Skeletal muscle tissue (tissue), 4 donors: ENCODE results near the gene MTA1. TPM values are rescaled to one million over a fixed set of nuclear protein-coding genes. Genes with fewer than 3 reads are reported as not detected.
A peak's percentile ranks its signal among the peaks of the same experiment; 100 is the strongest.

Experiments used
- H3K27ac ChIP-seq: one replicate; pipeline ENCODE4 v1.7.0; 2013; ENCODE audit warnings: mild to moderate bottlenecking, low read depth, low read length, inconsistent platforms
- H3K27me3 ChIP-seq, 3 donors: one replicate each; pipeline ENCODE4 v1.7.0; 2013; ENCODE audit warnings: low read length in 3 of 3; ENCODE audit not compliant: control insufficient read depth in 3 of 3, insufficient read depth in 3 of 3
- H3K36me3 ChIP-seq, 3 donors: one replicate each; pipeline ENCODE4 v1.7.0; 2013; ENCODE audit warnings: low read length in 3 of 3; ENCODE audit not compliant: control insufficient read depth in 3 of 3, insufficient read depth in 3 of 3
- H3K4me1 ChIP-seq, 3 donors: one replicate each; pipeline ENCODE4 v1.7.0; 2013; ENCODE audit warnings: low read length in 3 of 3, mild to moderate bottlenecking in 3 of 3; ENCODE audit not compliant: control insufficient read depth in 3 of 3, insufficient read depth in 3 of 3
- H3K4me3 ChIP-seq, 3 donors: one replicate each; pipeline ENCODE4 v1.7.0; 2013; ENCODE audit warnings: low read length in 3 of 3
- H3K9ac ChIP-seq, 3 donors: one replicate each; pipeline ENCODE4 v1.7.0; 2013; ENCODE audit warnings: low read length in 3 of 3, mild to moderate bottlenecking in 3 of 3, moderate library complexity in 2 of 3, low read depth in 1 of 3
- H3K9me3 ChIP-seq, 3 donors: one replicate each; pipeline ENCODE4 v1.7.0; 2013; ENCODE audit warnings: low read length in 3 of 3; ENCODE audit not compliant: control insufficient read depth in 3 of 3
- total RNA-seq: library from RNA; depleted of rRNA; stranded (reverse); fragments of >200 nt; gene quantifications from one replicate; pipeline ENCODE4 v1.2.3, GENCODE V29; 2014
- donor health status: Osteomylitis.

The MTA1 gene
- total RNA-seq, 1 donor from 2014 or later = 19.3 TPM

GRCh38 chr14:105416671-105417070 lies 3.0 kb upstream of the MTA1 start:
- Histone ChIP-seq H3K27me3 (peaks cover 2 to 11% (median 5%) of the 10 kb centered on the region in 3 donors), H3K27ac (no peak overlapping the region), H3K9ac (no peak overlapping the region), H3K4me3 (no peak overlapping the region), H3K36me3 (no peaks in the 10 kb centered on the region), H3K4me1 (peaks cover 29 to 54% (median 54%) of the 10 kb centered on the region in 3 donors), H3K9me3 (no peaks in the 10 kb centered on the region)

- no peak overlapping the region for H3K27ac ChIP-seq
- H3K9me3 ChIP-seq = no peaks in the 10 kb centered on the region
- H3K4me1 ChIP-seq = peaks cover 34 to 58% (median 54%) of the 10 kb centered on the region in 3 donors
- no peaks in the 10 kb centered on the region for H3K36me3 ChIP-seq
- no peak overlapping the region for H3K9ac ChIP-seq
- no peak overlapping the region for H3K4me3 ChIP-seq
- H3K27me3 ChIP-seq = peaks cover 0 to 4% (median 0%) of the 10 kb centered on the region in 3 donors
Observed at GRCh38 chr14:105417690-105418121, 1.9 kb upstream of the MTA1 start.

DNA sequence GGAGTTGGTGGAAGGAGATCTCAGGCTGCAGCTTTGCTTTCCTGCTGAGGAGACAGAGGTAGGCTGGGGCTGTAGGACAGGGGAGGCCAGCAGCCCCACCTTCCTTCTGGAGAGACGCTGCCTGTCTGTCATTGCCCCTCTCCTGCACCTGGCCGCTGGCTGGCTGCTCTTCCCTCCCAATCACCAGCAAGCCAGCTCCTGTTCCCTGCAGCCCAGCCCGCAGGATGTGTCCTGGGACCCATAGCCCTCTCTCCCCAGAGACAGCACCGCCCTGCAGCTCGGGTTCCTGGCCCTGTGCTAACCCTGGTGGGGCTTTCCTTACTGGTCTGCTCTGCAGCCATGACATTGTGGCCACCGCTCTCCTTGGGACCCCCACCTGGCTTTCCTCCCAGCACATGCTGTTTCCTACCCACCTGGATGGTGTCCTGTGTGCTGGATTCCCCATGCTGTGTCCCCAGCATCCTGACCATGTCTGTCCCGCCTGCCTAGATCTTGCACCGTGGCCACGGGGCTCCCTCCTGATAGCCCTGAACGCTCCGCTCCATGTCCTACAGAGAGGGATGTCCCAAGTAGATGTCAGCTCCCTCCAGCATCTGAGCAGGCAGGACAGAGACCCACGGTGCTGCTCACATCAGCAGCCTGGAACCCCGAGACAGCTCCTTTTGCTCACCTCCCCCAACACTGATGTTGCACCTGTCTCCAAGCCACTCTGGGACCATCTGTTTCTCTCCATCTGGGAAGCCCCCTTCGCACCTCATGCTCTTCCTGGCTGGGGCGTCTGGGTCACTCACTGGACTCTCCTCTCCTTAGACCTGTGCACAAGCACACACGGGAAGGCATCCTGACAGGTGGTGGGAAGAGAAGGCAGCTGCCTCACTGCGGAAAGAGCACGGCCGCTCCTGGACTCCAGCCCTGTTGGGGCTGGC lies 1.1 kb upstream of the MTA1 start:
- Histone ChIP-seq H3K27me3 (no peaks in the 10 kb centered on the region), H3K9ac (peak overlapping the region; percentile 81 to 93 (median 91)), H3K9me3 (no peaks in the 10 kb centered on the region), H3K4me3 (peak overlapping the region; percentile 73 to 83 (median 82)), H3K36me3 (no peaks in the 10 kb centered on the region), H3K27ac (no peak overlapping the region), H3K4me1 (peaks cover 34 to 52% (median 52%) of the 10 kb centered on the region in 3 donors)

- Histone ChIP-seq H3K27ac (no peak overlapping the region), H3K4me1 (peaks cover 30 to 42% (median 40%) of the 10 kb centered on the region in 3 donors), H3K27me3 (no peaks in the 10 kb centered on the region), H3K36me3 (no peaks in the 10 kb centered on the region), H3K9me3 (no peaks in the 10 kb centered on the region), H3K4me3 (peak overlapping the region; percentile 70 to 74 (median 72)), H3K9ac (peak overlapping the region; percentile 72 to 88 (median 87))
Observed at GRCh38 chr14:105420101-105420973, 710 bp downstream of the MTA1 start.

DNA sequence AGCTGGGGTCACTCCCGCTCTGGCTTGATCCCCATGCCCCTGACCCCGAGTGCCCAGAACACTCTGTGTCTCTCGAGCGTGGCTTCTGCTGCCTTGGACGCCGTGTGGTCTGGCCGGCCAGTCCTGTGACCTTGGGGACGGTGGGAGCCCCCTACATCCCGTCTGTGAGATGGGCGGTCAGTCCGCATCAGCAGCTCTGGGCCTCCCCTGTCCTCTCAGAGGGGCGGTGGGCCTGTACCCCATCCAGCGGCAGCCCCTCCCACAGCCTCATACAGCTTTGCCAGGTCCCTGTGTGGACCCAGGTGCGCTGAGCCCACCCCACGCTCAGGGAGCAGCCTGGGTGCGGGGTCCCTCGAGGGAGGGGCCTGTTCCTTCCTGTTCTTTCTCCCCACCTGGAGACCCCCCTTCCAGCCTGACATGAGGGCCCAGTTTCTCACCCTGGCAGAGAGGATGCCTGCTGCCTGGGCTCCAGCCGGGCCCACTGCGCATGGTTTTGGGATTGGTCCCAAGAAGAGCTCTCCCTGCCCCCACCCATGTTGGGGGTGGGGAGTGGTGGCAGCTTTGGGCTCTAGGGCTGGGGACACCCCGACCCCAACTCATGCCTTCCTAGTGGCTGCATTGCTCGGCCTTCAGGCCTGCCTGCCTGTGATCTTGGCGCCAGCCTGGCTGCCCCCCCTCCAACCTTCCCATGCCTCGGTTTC lies 1.5 kb downstream of the MTA1 start:
- Histone ChIP-seq H3K9me3 (no peaks in the 10 kb centered on the region), H3K27ac (no peak overlapping the region), H3K4me3 (peak overlapping the region; percentile 70 to 74 (median 72)), H3K36me3 (no peaks in the 10 kb centered on the region), H3K27me3 (no peaks in the 10 kb centered on the region), H3K9ac (peak overlapping the region; percentile 72 to 88 (median 87)), H3K4me1 (peaks cover 30 to 34% (median 33%) of the 10 kb centered on the region in 3 donors)

DNA sequence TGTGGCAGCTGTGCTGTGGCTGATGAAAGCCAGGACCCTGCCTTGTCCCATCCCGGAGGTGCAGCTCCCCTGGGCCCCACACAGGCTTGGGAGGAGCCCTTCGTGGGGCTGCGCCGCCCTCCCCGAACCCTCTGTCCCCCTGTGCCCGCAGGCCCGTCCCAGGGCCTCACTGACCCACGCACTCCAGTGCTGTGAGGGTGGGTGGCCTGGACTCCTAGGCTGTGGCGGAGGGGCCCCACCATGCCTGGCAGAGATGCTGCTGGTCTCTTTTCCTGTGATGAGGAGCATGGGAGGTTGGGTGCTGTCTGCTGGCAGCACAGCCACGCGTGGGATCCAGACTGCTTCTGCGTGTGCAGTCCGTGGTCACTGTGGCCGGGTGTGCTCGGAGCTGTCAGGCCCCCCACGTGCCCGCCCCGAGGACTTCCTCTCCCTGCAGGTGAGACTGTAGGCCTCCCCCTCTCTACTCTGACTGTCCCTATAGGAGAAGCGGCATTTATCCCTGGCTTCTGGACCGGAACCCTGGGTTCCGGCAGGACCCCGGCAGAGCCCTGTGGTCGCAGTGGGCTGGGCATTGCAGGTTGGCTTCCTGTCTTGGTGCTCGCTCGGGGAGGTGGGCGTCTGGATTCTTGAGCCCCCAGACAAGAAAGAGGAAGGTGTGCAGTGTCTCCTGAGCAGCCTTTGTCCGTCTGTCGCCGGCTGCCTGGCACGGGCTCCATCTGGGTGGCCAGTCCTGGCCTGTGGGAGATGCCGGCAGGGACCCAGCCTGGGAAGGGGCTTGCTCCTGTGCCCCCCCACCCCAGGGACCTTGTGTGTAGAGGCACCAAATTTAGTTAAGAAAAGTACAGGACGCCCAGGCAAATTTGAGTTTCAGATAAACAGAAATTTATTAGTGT lies 2.3 kb downstream of the MTA1 start:
- Histone ChIP-seq H3K27ac (no peak overlapping the region), H3K4me1 (peaks cover 30 to 33% (median 30%) of the 10 kb centered on the region in 3 donors), H3K4me3 (no peak overlapping the region), H3K9ac (peak overlapping the region in 2 of 3 donors; percentile 33 to 88), H3K36me3 (peaks cover 0 to 5% (median 2%) of the 10 kb centered on the region in 3 donors), H3K9me3 (no peaks in the 10 kb centered on the region), H3K27me3 (no peaks in the 10 kb centered on the region)

DNA sequence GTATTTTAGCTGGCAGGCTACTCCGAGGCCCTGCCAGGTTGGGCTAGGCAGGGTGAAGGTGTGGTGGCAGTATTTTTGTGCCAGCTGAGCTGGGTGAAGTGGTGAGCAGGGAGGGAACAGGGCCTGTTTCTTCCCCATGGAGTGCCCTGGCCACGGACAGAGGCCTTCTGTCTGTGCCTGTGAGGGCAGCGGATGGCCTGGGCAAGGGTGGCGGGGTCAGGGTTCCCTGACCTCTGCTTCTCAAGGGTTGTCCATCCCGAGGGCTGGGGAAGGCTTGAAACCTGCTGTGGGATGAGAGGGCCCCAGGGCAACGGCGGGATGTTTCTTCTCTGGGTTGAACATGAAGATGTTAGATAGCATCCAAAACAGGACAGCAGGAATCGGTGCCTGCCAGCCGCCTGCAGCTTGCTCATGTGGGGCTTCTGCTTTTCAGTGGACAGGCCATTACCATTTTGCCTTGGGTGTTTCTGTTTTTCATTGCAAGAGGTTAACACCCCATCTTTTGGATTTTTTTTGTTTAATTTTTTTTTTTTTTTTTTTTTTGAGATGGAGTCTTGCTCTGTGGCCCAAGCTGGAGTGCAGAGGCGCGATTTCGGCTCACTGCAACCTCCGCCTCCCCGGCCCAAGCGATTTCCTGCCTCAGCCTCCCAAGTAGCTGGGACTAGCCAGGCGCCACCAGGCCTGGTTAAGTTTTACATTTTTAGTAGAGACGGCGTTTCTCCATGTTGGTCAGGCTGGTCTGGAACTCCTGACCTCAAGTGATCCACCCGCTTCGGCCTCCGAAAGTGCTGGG lies 3.3 kb downstream of the MTA1 start:
- no peak overlapping the region for H3K27ac ChIP-seq

GRCh38 chr14:105423488-105424195 lies 4.0 kb downstream of the MTA1 start:
- Histone ChIP-seq H3K9ac (no peak overlapping the region), H3K27me3 (no peaks in the 10 kb centered on the region), H3K9me3 (no peaks in the 10 kb centered on the region), H3K36me3 (peaks cover 3 to 7% (median 3%) of the 10 kb centered on the region in 3 donors), H3K4me1 (peaks cover 25 to 29% (median 27%) of the 10 kb centered on the region in 3 donors), H3K27ac (no peak overlapping the region), H3K4me3 (no peak overlapping the region)

More for the DNA sequence above, 3.3 kb downstream of the MTA1 start:
- H3K27me3 ChIP-seq = no peaks in the 10 kb centered on the region
- peaks cover 3 to 7% (median 3%) of the 10 kb centered on the region in 3 donors for H3K36me3 ChIP-seq
- H3K4me3 ChIP-seq = no peak overlapping the region
- H3K9ac ChIP-seq = peak overlapping the region in 2 of 3 donors; percentile 25 to 33
- peaks cover 30 to 33% (median 30%) of the 10 kb centered on the region in 3 donors for H3K4me1 ChIP-seq
- no peaks in the 10 kb centered on the region for H3K9me3 ChIP-seq
